HEK293 (cell line): ENCODE results near the gene VEZF1.

Source experiments
- BCL11B ChIP-seq: fragments of 450-650 bp; formaldehyde crosslinking; IDR thresholded peaks from 2 replicates; pipeline ENCODE4 v1.5.1; 2016; ENCODE audit warnings: low read depth, missing biosample characterization, missing genetic modification characterization
- HOXA7 ChIP-seq: sonication (generic); formaldehyde crosslinking; IDR thresholded peaks from 2 replicates; pipeline ENCODE4 v1.8.1; 2022; ENCODE audit warnings: missing genetic modification reagents, borderline replicate concordance
- HOXD13 ChIP-seq: sonication (generic); formaldehyde crosslinking; IDR thresholded peaks from 2 replicates; pipeline ENCODE4 v1.8.0; 2022; ENCODE audit warnings: missing genetic modification reagents, borderline replicate concordance
- KLF7 ChIP-seq: fragments of 450-650 bp; formaldehyde crosslinking; IDR thresholded peaks from 2 replicates; pipeline ENCODE4 v1.5.1; 2016; ENCODE audit warnings: missing biosample characterization, missing genetic modification characterization, borderline replicate concordance
- MEIS1 ChIP-seq: sonication (generic); formaldehyde crosslinking; IDR thresholded peaks from 2 replicates; pipeline ENCODE4 v1.8.1; 2022; ENCODE audit warnings: missing genetic modification reagents, mild to moderate bottlenecking, borderline replicate concordance
- OVOL3 ChIP-seq: fragments of 450-650 bp; formaldehyde crosslinking; IDR thresholded peaks from 2 replicates; pipeline ENCODE4 v1.5.1; 2016; ENCODE audit warnings: missing biosample characterization, missing genetic modification characterization
- SP3 ChIP-seq: fragments of 450-650 bp; formaldehyde crosslinking; IDR thresholded peaks from 2 replicates; pipeline ENCODE4 v1.5.1; 2016; ENCODE audit warnings: missing biosample characterization, missing genetic modification characterization
- TCF7L2 ChIP-seq: IDR thresholded peaks from 2 replicates; pipeline ENCODE4 v1.6.1; 2011; ENCODE audit warnings: low read depth, mild to moderate bottlenecking, inconsistent platforms, low read length, moderate library complexity, borderline replicate concordance
- YY1 ChIP-seq: fragments of 450-650 bp; formaldehyde crosslinking; IDR thresholded peaks from 2 replicates; pipeline ENCODE4 v1.5.1; 2018; ENCODE audit warnings: missing biosample characterization, missing genetic modification characterization
- ZNF132 ChIP-seq: fragments of 450-650 bp; formaldehyde crosslinking; IDR thresholded peaks from 2 replicates; pipeline ENCODE4 v1.5.1; 2017; ENCODE audit warnings: missing biosample characterization, missing genetic modification characterization, borderline replicate concordance
- ZNF155 ChIP-seq: fragments of 450-650 bp; formaldehyde crosslinking; IDR thresholded peaks from 2 replicates; pipeline ENCODE4 v1.5.1; 2016; ENCODE audit warnings: missing biosample characterization, missing genetic modification characterization
- ZNF184 ChIP-seq: fragments of 450-650 bp; IDR thresholded peaks from 2 replicates; pipeline ENCODE4 v1.5.1; 2018; ENCODE audit warnings: missing biosample characterization, mild to moderate bottlenecking, missing genetic modification characterization
- ZNF341 ChIP-seq: fragments of 450-650 bp; formaldehyde crosslinking; IDR thresholded peaks from 2 replicates; pipeline ENCODE4; 2016; ENCODE audit warnings: low read depth, missing biosample characterization, missing genetic modification characterization
- ZNF354C ChIP-seq: fragments of 450-650 bp; formaldehyde crosslinking; IDR thresholded peaks from 2 replicates; pipeline ENCODE4 v1.5.1; 2016; ENCODE audit warnings: missing biosample characterization, missing genetic modification characterization, low read depth, borderline replicate concordance
- ZNF37A ChIP-seq: fragments of 450-650 bp; IDR thresholded peaks from 2 replicates; pipeline ENCODE4 v1.5.1; 2018; ENCODE audit warnings: missing biosample characterization, missing genetic modification characterization
- ZNF473 ChIP-seq: fragments of 450-650 bp; formaldehyde crosslinking; IDR thresholded peaks from 2 replicates; pipeline ENCODE4 v1.5.1; 2017; ENCODE audit warnings: missing biosample characterization, missing genetic modification characterization
- ZNF48 ChIP-seq: fragments of 450-650 bp; formaldehyde crosslinking; IDR thresholded peaks from 2 replicates; pipeline ENCODE4 v1.5.1; 2016; ENCODE audit warnings: missing biosample characterization, missing genetic modification characterization
- ZNF514 ChIP-seq: fragments of 450-650 bp; formaldehyde crosslinking; IDR thresholded peaks from 2 replicates; pipeline ENCODE4 v1.5.1; 2016; ENCODE audit warnings: missing biosample characterization, missing genetic modification characterization
- ZNF549 ChIP-seq: fragments of 450-650 bp; IDR thresholded peaks from 2 replicates; pipeline ENCODE4 v1.5.1; 2018; ENCODE audit warnings: missing biosample characterization, missing genetic modification characterization, mild to moderate bottlenecking, inconsistent platforms, moderate library complexity
- ZNF558 ChIP-seq: fragments of 450-650 bp; formaldehyde crosslinking; IDR thresholded peaks from 2 replicates; pipeline ENCODE4 v1.5.1; 2016; ENCODE audit warnings: missing biosample characterization, missing genetic modification characterization
- ZNF571 ChIP-seq: fragments of 450-650 bp; formaldehyde crosslinking; IDR thresholded peaks from 2 replicates; pipeline ENCODE4 v1.5.0; 2017; ENCODE audit warnings: missing biosample characterization, missing genetic modification characterization
- ZNF626 ChIP-seq: fragments of 450-650 bp; sonication (Bioruptor Pico); formaldehyde crosslinking; IDR thresholded peaks from 2 replicates; pipeline ENCODE4 v1.5.1; 2018; ENCODE audit warnings: missing biosample characterization, missing genetic modification characterization, inconsistent platforms
- ZNF777 ChIP-seq: fragments of 450-650 bp; formaldehyde crosslinking; IDR thresholded peaks from 2 replicates; pipeline ENCODE4 v1.5.1; 2017; ENCODE audit warnings: missing biosample characterization, missing genetic modification characterization, borderline replicate concordance
- TF ChIP-seq, protein P1 (sequence below): fragments of 450-650 bp; formaldehyde crosslinking; IDR thresholded peaks from 2 replicates; pipeline ENCODE4 v1.5.1; 2016; ENCODE audit warnings: missing biosample characterization, missing genetic modification characterization
- TF ChIP-seq, protein P2 (sequence below): fragments of 450-650 bp; formaldehyde crosslinking; IDR thresholded peaks from 2 replicates; pipeline ENCODE4 v1.5.1; 2016; ENCODE audit warnings: missing biosample characterization, missing genetic modification characterization
- TF ChIP-seq, protein P3 (sequence below): fragments of 450-650 bp; formaldehyde crosslinking; conservative IDR thresholded peaks from 2 replicates; pipeline ENCODE4 v1.5.1; 2016; ENCODE audit warnings: low read depth, missing biosample characterization, missing genetic modification characterization
- TF ChIP-seq, protein P4 (sequence below): fragments of 450-650 bp; formaldehyde crosslinking; IDR thresholded peaks from 2 replicates; pipeline ENCODE4 v1.5.1; 2016; ENCODE audit warnings: missing biosample characterization, missing genetic modification characterization, borderline replicate concordance
- TF ChIP-seq, protein P5 (sequence below): fragments of 450-650 bp; formaldehyde crosslinking; IDR thresholded peaks from 2 replicates; pipeline ENCODE4 v1.5.1; 2016; ENCODE audit warnings: missing biosample characterization, missing genetic modification characterization, low read depth

VEZF1 gene

DNA sequence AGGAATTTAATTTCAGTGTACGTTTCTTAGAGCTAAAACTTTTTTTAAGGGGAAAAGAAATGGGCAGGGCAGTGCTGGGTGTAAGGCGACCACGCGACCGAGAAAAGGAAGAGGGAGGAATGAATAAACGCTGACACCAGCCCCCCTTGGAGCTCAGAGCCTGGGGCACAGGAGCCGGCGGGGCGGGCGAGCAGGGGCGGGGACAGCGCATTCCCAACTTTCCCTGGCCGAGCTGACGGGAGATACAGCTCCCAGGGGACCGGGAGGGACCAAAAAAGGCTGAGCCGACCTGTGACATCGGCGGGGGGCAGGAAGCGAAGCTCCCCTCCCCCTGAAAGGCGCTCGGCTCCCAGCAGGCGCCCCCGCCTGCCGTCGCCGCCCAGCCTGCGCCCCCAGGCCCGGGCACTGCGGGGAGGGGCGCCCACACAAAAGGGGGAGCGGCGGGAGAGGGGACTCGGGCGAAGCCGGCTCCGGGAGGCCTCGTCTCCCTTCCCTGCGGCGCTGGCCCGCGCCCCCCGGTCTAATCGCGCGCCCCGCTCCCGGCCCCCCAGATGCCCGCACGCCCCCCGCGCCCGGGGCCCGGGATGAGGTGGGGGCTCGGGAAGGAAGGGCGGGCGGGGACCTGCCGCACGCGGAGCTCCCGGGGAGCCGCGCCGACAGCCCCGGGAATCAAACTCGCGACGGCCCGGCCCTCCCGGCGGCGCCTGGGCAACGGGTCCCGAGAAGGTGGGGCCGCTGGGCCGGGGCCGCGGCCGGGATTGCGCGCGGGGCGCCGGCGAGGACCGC, 33.5 kb downstream of the VEZF1 start (continued):
- no peak for TF ChIP-seq ZNF184 (tag by site-specific recombination)
- no peak for TF ChIP-seq ZNF132 (tag by site-specific recombination)
- TF ChIP-seq ZNF48 (tag by site-specific recombination), result no peak
- TF ChIP-seq, protein P1, sequence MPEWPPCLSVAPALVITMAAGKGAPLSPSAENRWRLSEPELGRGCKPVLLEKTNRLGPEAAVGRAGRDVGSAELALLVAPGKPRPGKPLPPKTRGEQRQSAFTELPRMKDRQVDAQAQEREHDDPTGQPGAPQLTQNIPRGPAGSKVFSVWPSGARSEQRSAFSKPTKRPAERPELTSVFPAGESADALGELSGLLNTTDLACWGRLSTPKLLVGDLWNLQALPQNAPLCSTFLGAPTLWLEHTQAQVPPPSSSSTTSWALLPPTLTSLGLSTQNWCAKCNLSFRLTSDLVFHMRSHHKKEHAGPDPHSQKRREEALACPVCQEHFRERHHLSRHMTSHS (tag by site-specific recombination), result no peak
- TF ChIP-seq ZNF777 (tag by site-specific recombination), result no peak
- TF ChIP-seq ZNF626, result no peak
- no peak for TF ChIP-seq MEIS1
- TF ChIP-seq ZNF558 (tag by site-specific recombination), result no peak
- TF ChIP-seq ZNF354C (tag by site-specific recombination), result no peak
- TF ChIP-seq, protein P2, sequence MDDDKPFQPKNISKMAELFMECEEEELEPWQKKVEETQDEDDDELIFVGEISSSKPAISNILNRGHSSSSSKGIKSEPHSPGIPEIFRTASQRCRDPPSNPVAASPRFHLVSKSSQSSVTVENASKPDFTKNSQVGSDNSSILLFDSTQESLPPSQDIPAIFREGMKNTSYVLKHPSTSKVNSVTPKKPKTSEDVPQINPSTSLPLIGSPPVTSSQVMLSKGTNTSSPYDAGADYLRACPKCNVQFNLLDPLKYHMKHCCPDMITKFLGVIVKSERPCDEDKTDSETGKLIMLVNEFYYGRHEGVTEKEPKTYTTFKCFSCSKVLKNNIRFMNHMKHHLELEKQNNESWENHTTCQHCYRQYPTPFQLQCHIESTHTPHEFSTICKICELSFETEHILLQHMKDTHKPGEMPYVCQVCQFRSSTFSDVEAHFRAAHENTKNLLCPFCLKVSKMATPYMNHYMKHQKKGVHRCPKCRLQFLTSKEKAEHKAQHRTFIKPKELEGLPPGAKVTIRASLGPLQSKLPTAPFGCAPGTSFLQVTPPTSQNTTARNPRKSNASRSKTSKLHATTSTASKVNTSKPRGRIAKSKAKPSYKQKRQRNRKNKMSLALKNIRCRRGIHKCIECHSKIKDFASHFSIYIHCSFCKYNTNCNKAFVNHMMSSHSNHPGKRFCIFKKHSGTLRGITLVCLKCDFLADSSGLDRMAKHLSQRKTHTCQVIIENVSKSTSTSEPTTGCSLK (tag by site-specific recombination), result no peak
- no peak for TF ChIP-seq ZNF473 (tag by site-specific recombination)
- TF ChIP-seq, protein P3, sequence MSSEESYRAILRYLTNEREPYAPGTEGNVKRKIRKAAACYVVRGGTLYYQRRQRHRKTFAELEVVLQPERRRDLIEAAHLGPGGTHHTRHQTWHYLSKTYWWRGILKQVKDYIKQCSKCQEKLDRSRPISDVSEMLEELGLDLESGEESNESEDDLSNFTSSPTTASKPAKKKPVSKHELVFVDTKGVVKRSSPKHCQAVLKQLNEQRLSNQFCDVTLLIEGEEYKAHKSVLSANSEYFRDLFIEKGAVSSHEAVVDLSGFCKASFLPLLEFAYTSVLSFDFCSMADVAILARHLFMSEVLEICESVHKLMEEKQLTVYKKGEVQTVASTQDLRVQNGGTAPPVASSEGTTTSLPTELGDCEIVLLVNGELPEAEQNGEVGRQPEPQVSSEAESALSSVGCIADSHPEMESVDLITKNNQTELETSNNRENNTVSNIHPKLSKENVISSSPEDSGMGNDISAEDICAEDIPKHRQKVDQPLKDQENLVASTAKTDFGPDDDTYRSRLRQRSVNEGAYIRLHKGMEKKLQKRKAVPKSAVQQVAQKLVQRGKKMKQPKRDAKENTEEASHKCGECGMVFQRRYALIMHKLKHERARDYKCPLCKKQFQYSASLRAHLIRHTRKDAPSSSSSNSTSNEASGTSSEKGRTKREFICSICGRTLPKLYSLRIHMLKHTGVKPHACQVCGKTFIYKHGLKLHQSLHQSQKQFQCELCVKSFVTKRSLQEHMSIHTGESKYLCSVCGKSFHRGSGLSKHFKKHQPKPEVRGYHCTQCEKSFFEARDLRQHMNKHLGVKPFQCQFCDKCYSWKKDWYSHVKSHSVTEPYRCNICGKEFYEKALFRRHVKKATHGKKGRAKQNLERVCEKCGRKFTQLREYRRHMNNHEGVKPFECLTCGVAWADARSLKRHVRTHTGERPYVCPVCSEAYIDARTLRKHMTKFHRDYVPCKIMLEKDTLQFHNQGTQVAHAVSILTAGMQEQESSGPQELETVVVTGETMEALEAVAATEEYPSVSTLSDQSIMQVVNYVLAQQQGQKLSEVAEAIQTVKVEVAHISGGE (tag by site-specific recombination), result peak; percentile 89
- TF ChIP-seq ZNF514 (tag by site-specific recombination), result no peak
- no peak for TF ChIP-seq YY1 (tag by site-specific recombination)
- TF ChIP-seq ZNF37A (tag by site-specific recombination), result no peak
- no peak; the same call in 1 of the 2 replicates for TF ChIP-seq TCF7L2
- no peak for TF ChIP-seq ZNF155 (tag by site-specific recombination)
- TF ChIP-seq HOXA7, result no peak
- peak; percentile 75 for TF ChIP-seq SP3 (tag by site-specific recombination)
- peak; percentile 51; the same call in 1 of the 2 replicates for TF ChIP-seq HOXD13 (CRISPR knock-in tag)
- TF ChIP-seq ZNF341 (tag by site-specific recombination), result peak; percentile 98
- TF ChIP-seq BCL11B (tag by site-specific recombination), result peak; percentile 77
- TF ChIP-seq KLF7 (tag by site-specific recombination), result peak; percentile 83; the same call in 1 of the 2 replicates
- TF ChIP-seq, protein P4, sequence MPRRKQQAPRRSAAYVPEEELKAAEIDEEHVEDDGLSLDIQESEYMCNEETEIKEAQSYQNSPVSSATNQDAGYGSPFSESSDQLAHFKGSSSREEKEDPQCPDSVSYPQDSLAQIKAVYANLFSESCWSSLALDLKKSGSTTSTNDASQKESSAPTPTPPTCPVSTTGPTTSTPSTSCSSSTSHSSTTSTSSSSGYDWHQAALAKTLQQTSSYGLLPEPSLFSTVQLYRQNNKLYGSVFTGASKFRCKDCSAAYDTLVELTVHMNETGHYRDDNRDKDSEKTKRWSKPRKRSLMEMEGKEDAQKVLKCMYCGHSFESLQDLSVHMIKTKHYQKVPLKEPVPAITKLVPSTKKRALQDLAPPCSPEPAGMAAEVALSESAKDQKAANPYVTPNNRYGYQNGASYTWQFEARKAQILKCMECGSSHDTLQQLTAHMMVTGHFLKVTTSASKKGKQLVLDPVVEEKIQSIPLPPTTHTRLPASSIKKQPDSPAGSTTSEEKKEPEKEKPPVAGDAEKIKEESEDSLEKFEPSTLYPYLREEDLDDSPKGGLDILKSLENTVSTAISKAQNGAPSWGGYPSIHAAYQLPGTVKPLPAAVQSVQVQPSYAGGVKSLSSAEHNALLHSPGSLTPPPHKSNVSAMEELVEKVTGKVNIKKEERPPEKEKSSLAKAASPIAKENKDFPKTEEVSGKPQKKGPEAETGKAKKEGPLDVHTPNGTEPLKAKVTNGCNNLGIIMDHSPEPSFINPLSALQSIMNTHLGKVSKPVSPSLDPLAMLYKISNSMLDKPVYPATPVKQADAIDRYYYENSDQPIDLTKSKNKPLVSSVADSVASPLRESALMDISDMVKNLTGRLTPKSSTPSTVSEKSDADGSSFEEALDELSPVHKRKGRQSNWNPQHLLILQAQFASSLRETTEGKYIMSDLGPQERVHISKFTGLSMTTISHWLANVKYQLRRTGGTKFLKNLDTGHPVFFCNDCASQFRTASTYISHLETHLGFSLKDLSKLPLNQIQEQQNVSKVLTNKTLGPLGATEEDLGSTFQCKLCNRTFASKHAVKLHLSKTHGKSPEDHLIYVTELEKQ (tag by site-specific recombination), result no peak
- TF ChIP-seq OVOL3 (tag by site-specific recombination), result no peak
- TF ChIP-seq ZNF571 (tag by site-specific recombination), result no peak
- TF ChIP-seq, protein P5, sequence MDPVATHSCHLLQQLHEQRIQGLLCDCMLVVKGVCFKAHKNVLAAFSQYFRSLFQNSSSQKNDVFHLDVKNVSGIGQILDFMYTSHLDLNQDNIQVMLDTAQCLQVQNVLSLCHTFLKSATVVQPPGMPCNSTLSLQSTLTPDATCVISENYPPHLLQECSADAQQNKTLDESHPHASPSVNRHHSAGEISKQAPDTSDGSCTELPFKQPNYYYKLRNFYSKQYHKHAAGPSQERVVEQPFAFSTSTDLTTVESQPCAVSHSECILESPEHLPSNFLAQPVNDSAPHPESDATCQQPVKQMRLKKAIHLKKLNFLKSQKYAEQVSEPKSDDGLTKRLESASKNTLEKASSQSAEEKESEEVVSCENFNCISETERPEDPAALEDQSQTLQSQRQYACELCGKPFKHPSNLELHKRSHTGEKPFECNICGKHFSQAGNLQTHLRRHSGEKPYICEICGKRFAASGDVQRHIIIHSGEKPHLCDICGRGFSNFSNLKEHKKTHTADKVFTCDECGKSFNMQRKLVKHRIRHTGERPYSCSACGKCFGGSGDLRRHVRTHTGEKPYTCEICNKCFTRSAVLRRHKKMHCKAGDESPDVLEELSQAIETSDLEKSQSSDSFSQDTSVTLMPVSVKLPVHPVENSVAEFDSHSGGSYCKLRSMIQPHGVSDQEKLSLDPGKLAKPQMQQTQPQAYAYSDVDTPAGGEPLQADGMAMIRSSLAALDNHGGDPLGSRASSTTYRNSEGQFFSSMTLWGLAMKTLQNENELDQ (tag by site-specific recombination), result no peak
- TF ChIP-seq ZNF549 (tag by site-specific recombination), result no peak
